Forelimb muscle (tissue), 1 donor: Measurements from ENCODE around the gene AIRE. TPM values are rescaled to one million over a fixed set of nuclear protein-coding genes. Genes with fewer than 3 reads are reported as not detected.
"Not testable (repeated sequence)": the region's sequence is repeated elsewhere in the genome, so short reads cannot be mapped to it uniquely, and the experiment has no call there.

Source experiments
- DNase-seq: peaks from one replicate; pipeline ENCODE4 v3.0.0-alpha.2; 2013; ENCODE audit warnings: low read depth
- polyA plus RNA-seq: library from polyadenylated mRNA; unstranded; fragments of 120-200 nt; gene quantifications from one replicate; pipeline ENCODE4 v1.2.1, GENCODE V29; 2013; ENCODE audit not compliant: insufficient read length

Gene AIRE
- polyA plus RNA-seq, 1 donor, result not detected

DNA sequence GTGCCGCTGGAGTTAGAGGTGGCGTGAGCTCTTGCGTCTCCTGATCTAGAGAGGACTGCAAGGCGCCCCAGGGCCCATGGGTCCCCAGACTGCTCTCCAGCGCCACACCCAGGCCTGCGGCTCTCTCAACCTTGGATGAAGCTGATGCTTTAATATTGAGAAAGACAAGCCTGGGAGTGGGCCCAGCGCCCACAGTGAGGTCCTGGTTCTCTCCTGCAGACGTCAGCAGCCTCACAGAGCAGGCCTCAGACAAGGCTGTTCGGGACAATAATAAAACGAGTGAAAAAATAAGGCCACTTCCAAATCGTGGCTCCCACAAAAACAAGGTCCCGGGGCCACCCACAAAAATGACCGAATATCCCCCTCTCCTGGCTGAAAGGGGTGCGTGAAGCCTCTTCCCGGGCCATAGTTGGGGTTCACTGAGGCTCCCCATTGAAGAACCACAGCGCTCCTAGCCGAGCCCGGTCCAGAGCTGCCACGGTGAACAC, 18.0 kb upstream of the AIRE start:
- no peak for DNase-seq

- no peak for DNase-seq
Measured at GRCh38 chr21:44269090-44269489, 16.6 kb upstream of the AIRE start.

DNA sequence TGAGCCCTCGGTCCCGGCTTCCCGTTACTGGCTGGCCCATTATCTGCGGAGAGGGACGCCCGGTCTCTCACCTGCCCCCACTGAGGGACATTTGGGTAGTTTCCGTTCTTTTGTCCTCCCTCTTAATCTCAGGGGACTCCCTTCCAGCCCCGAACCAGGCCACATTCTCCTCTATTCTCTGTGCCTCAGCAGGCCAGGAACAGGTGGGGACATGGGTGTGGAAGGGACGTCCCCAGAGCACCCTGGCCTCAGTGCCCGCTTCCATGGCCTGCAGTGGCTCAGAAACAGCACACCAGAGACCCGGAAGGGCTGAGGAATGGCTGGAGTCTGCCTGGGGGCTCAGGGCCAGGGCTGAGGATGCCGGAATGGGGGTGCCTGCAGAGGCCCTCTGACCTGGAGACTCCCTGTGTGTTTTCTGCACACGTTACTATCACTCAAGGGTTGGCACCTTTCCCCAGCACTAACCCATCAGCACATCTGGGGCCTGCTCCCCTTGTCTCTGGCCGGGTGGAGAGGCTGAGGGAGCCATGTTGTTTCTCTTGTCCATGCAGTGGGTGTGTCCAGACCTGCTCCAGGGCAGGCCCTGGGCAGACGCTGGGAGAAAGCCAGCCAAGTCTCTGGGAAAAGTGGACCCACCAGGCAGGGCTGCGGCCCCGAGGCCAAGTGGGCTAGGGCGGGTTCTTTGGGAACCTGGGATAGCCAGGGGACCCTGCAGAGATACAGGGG, 14.0 kb upstream of the AIRE start:
- no peak for DNase-seq

- DNase-seq, result no peak
Measured at GRCh38 chr21:44272284-44272858, 13.3 kb upstream of the AIRE start.

- no peak for DNase-seq
Measured at GRCh38 chr21:44273046-44273445, 12.6 kb upstream of the AIRE start.

DNA sequence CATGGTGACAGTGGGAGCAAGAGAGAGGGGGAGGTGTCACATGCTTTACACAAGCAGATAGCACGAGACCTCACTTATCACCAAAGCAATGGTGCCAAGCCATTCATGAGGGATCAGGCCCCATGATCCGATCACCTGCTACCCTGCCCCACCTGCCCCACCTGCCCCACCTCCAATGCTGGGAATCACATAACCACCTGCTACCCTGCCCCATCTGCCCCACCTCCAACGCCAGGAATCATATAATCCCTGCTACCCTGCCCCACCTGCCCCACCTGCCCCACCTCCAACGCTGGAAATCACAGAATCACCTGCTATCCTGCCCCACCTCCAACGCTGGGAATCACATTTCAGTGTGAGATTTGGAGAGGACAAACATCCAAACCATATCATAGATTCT, 10.6 kb upstream of the AIRE start:
- no peak for DNase-seq

DNA sequence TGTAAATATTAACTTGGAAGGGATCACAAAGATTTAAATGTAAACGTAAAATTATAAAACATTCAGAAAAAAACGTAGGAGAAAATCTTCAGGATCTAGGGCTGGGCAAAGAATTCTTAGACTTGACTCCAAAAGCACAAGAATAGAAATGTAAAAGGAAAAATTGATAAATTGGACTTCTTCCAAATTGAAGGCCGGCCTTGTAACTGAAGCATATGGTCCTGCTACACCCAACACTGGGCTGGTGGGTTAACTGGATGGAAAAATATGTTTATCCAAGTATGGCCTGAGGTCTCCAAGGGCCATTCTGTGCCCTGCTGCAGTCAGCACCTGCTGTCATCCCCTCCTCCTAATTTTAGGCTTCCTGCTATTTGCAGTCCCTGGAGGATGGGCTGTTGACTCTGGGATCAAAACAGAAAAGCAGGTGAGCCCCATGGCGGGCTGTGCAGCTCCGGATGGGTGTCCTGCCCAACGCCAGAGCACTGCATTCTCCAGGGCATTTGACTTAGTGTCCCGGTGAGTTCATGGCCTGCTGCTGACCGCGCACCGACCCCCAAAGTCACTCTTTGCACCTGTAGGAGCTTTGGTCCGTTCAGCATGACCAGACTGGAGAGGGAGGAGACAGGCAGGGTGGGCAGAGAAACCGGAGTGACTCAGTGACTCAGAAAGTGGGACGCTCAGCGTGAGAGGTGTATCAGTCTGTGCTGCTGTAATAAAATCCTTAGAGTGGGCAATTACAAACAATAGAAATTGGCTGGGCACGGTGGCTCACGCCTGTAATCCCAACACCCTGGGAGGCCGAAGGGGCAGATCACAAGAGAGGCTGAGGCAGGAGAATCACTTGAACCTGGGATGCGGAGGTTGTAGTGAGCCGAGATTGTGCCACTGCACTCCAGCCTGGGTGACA, 6.1 kb upstream of the AIRE start:
- no peak for DNase-seq

- no peak for DNase-seq
Measured at GRCh38 chr21:44281801-44282200, 3.9 kb upstream of the AIRE start.

- no peak for DNase-seq
Measured at GRCh38 chr21:44282370-44282769, 3.3 kb upstream of the AIRE start.

GRCh38 chr21:44283211-44283785, 2.4 kb upstream of the AIRE start:
- not testable (repeated sequence) for DNase-seq

- DNase-seq, result no peak
Measured at GRCh38 chr21:44283948-44284347, 1.7 kb upstream of the AIRE start.

DNA sequence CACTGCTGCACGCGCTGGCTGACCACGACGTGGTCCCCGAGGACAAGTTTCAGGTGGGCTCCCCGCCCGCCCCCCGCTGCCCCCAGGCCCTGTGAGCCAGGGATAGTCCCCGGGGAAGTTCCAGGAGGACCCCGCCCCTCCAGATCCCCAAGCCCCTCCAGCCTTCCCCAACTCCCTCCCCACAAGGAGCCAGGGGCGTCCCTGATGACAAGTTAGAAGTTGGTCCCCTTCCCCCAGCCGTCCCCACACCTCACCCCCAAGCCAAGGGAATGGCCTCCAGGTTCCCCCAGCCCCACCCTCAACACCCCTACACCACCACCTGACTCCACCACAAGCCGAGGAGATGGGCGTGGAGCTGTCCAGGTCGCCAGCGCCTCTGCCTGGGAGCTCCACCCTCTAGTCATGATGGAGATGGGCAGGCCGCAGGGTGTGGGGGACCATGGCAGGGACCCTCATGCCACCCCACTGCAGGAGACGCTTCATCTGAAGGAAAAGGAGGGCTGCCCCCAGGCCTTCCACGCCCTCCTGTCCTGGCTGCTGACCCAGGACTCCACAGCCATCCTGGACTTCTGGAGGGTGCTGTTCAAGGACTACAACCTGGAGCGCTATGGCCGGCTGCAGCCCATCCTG, 525 bp downstream of the AIRE start:
- DNase-seq, result no peak

GRCh38 chr21:44286716-44287632, 1.3 kb downstream of the AIRE start:
- no peak for DNase-seq

GRCh38 chr21:44288251-44289110, 2.8 kb downstream of the AIRE start:
- DNase-seq, result no peak

- no peak for DNase-seq
Measured at GRCh38 chr21:44289381-44290010, 3.8 kb downstream of the AIRE start.

GRCh38 chr21:44290327-44291077, 4.8 kb downstream of the AIRE start:
- DNase-seq, result no peak

DNA sequence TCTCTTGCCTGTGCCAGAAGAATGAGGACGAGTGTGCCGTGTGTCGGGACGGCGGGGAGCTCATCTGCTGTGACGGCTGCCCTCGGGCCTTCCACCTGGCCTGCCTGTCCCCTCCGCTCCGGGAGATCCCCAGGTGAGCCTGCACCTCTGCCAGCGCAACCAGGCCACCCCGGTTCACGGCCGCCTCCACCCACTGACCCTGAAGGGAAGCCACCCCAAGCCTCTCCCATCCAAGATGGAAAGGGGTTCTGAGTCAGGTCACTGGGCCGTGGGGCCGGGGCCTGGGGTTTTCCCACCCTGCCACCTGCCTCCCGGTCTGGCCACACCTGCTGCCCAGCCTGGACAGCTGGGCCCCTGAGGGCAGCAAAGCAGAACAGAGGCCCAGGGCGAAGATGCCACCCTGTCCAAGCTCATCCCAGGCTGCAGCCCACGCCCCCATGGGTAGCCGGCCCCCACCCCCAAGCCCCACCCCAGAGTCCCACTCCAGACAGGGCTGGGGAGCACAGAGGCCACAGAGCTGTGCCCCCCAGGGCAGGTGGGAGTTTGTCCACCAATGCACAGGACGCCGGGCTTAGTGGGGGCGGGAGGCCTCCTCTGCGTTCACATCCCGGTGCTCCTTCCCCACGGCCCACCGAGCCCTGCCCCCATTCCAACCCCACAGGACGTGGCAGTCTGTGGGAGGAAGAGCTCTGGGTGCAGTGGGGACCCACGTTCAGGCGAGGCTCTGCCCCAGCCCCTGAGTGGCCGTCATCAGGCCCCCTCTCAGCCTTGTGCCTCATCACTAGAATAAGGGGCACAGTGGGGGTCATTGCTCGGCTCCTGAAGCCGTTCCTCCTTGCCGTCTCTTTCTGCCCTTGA, 5.6 kb downstream of the AIRE start:
- no peak for DNase-seq
